Stimulated activated CD4-positive, alpha-beta T cell treated with anti-CD3 and anti-CD28 coated beads, Interleukin-1b, Interleukin-23, amount 100 ng/mL, for 24 hours (primary cell): Measurements from ENCODE around the gene AFDN.

Experiments
- DNase-seq, 4 experiments: peaks; one replicate each; pipeline ENCODE4 v3.0.0-alpha.2; 2020; ENCODE audit warnings: low read depth in 4 of 4, low spot score in 1 of 4

The AFDN gene

DNA sequence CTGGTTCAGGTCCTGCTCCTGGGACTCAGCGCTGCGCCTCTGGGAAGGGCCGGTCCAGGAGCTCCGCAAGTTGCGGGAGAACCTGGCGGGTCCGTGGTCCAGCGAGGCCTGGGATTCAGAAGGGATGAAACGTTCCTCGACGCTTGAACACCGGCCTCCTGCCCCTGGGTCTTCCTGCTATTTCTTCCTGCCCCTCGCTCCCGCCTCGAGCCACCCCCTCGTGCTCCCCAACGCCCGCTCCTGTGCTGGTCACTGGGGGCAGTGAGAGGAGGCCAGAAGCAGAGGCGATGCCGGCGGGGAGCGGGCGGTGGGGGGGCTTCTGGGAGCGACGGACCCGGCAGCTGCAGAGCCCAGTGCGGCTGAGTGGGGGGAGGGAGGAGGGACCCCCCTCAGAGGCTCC, 150.0 kb downstream of the AFDN start:
- no peak for DNase-seq

DNA sequence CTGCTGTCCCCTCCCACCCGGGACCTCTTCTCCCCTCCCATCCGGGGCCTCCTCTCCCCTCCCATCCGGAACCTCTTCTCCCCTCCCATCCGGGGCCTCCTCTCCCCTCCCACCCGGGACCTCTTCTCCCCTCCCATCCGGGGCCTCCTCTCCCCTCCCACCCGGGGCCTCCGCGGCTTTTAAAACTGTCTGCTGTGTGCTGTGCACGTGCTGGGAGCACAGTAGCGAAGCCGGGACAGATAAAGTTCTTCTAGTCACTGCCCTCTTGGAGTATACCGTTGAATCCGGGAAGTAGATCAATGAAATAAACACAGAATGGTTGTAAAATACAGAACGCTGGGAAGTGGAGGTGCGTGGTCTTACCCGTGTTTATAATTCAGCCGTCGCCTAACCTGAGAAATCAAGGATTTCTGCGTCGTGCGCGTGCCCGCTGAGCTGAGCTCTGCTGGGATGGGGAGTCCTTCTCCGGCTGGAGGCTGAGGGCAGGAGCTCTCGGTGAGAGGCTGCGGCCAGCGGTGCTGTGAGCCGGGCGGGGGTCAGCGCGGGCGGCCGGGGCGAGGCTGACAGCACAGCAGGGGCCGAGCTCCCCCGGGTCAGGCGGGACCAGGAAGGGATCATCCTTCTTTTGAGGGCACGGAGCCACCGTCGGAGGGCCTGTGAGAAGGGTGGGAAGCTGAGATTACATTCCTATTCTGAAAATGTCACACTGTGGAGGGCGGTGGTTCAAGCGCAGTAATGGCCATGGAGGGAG, 151.2 kb downstream of the AFDN start:
- no peak for DNase-seq

DNA sequence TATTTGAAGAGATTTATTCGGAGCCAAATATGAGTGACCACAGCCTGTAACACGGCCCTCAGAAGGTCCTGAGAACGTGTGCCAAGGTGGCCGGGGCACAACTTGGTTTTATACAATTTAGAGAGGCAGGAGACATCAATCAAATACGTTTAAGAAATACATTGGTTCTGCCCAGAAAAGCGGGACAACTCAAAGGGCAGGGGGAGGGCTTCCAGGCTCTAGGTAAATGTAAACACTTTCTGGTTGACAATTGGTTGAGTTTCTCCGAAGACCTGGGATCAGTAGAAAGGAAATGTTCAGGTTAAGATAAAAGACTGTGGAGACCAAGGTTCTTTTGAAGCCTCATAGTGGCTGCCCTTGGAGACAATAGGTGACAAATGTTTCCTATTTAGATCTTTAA, 151.9 kb downstream of the AFDN start:
- DNase-seq: no peak

DNA sequence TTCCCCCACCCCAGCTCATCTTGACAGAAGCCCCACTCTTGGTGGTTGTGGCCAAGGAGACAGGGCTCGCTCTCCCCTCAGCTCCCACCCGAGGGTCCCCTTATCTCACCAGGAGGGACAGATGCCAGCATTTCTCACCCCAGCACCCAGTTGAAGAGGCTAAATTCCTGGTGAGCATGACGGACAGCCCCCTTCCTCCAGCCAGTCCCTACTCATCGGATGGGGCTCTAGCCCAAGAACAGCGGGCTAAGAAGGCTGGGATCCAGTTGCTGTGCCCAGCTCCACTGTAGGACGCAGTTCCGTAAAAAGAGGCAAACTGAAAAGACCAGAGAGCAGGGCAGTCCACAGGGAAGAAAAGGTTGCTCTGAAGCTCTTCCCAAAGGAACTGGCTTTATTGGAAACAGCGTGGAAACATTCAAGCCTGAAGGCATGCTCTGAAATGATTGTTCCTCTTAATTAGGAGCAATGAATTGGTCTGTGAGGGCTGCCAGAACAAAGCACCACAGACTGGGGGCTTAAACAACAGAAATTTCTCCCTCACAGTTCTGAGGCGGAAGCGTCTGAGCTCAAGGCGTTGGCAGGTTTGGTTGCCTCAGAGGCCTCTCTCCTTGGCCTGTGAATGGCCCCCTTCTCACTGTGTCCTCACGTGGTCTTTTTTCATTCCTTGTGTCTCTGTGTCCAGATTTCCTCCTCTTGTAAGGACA, 152.9 kb downstream of the AFDN start:
- DNase-seq: no peak

DNA sequence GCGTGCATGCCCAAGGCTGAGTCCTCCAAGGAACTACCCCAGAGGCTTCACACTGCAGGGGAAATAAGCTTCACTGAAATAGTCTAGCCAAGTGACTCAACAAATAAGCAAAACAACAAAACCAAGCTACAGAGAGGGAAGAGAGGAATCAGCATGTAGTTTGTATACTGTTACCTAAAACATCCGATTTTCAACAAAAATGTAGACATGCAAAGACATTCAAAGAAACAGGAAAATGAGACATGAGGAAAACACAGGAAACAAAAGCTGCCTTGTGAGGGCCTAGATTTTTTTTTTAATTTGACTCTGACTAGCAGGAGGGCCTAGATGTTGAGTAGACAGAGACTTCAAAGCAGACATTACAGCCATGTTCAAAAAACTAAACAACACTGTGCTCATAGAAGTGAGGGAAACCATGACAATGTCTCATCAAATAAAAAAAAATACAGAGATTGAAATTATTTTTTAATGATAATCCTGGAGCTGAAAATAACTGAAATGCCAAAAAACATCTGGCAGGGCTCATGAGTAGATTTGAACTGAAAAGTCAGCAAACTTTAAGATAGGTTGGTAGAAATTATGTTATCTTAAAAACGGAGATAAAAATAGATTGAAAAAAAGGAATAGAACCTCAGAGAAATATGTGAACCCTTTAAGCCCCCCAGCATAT, 154.3 kb downstream of the AFDN start:
- DNase-seq: no peak

DNA sequence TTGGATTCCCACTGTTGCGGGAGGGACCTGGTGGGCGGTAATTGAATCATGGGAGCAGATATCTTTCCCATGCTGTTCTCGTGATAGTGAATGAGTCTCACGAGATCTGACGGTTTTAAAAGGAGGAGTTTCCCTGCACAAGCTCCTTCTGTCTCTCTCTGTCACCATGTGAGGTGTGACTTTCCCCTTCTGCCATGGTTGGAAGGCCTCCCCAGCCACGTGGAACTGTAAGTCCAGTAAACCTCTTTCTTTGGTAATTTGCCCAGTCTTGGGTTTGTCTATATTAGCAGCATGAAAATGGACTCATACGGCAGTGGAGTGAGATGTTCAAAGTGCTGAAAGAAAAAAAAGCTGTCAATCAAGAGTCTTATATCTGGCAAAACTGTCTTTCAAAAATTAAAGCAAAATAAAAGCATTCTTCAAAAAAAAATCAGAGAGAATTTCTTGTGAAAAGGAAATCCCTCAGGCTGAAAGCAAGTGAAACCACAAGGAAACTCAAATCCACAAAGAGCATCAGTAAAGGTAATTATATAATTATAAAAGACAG, 155.3 kb downstream of the AFDN start:
- no peak for DNase-seq

DNA sequence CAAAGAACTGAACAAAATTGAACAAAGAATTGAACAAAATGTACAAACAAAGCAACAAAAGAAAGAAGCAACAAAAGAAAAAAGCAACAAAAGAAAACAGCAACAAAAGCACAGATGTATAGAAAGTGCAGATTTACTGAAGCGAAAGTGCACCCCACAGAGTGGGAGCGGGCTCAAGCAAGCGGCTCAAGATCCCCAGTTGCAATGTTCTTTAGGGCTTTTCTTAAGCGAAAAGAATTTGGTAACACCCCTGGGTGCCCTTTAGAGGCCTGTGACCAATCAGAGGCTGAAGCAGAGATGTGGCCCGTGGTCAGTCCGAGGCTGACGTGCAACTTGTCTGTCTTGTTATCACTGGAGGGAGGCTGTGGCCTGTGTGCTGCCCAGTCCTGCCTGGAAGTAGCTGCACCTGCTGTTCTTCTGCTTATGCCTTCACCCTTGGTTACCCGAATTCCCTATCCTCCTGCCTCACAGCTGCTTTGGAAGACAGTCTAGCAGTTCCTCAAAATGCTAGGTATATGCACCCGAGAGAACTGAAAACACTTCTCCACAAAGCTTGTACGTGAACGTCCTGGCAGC, 157.5 kb downstream of the AFDN start:
- no peak for DNase-seq

DNA sequence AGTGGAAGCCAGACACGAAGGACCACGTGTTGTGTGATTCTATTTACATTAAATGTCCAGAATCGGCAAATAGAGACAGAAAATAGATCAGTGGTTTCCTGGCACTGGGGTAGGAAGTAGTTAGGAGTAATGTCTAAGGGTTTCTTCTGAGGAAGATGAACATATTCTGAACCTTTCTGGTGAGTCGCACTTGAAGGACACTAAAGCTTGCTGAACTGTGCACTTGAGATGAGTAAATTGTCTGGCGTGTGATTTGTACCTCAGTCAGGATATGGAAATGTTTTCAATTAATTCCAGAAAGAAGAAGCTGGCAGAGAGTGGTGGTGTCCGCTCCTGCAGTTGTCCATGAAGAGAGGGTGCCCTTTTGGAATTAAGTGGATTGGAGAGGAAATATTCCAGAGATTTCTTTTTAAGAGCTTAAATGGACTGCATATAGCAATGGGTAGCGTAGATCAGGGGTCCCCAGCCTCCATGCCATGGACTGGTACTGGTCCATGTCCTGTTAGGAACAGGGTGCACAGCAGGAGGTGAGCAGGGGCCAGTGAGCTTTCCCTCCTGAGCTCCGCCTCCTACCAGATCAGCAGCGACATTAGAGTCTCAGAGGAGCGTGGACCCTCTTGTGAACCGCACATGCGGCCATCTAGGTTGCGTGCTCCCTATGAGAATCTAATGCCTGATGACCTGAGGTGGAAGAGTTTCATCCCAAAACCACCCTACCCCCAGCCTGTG, 158.3 kb downstream of the AFDN start:
- DNase-seq: no peak

DNA sequence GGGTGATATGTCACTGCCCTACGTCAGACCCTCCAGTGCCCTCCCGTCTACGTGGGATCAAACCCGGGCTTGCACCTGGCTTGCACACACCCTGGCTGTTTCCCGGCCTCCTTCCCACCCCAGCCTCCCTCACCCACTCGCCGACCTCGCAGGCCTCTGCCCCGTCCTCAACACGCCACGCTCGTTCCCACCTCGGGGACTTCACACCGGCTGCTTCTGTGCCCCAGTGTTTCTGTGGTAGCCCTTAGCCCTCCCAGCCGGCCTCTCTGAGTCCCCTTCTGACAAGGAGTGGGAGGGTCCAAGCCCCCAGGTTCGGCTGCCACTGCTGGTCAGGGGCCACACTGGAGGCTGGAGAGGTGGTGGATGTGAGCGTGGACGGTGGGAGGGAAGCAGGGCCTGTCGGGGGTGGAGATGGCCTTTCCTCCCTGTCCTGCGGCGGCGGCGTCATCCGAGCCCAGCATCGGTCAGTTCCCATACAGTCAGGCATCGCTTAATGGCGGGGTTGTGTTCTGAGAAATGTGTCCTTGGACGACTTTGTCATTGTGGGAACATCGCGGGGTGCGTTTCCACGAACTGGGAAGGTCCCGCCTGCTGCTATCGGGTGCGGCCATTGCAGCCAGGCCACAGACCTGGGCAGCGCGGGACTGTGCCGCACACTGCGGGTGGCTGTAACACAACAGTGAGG, 159.3 kb downstream of the AFDN start:
- no peak for DNase-seq

DNA sequence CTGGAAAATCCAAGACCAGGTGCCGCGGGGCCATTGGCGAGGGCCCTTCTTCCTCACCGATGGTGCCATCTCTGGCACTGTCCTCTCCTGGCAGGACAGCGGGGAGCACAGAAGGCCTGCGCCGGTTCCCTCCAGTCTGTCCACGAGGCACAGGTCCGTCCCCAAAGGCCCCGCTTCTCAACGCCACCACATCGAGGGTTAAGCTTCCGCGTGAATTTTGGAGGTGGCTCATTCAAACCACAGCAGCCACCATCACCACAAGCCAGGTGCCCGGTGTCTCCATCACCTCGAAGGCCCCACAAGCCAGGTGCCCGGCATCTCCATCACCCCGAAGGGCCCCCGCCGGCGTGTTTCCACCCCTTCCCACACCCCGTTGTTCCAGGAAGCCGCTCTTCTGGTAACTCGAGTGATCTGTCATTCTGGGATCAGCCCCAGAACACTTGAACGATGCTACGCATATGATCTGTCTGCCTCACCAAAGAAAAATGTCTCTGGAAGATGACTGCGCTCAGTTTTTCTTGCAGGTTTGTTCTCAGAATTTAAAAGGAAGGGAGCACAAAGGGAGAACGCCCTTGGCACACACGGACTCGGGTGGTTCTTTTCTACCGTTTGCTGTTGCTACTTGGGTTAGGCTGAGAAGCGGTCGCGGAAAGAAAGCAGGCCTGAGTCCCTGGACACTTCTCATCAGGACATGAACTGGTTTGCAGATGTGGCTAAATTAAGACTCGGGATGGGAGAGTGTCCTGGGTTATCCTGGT, 160.9 kb downstream of the AFDN start:
- no peak for DNase-seq

DNA sequence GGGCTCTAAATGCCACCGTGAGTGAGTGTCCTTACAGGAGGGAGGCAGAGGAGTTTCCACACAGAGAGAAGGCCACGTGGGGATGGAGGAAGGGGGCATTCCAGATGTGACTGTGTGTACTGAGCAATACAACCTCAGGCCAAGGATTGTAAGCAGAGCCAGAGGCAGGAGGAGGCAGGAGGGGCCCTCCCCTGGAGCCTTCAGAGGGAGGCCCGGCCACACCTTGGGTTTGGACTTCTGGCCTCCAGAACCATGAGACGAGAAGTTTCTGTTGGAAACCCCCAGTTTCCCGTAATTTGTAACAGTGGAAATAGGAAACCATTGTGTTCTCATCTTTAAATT, 161.4 kb downstream of the AFDN start:
- DNase-seq: no peak

DNA sequence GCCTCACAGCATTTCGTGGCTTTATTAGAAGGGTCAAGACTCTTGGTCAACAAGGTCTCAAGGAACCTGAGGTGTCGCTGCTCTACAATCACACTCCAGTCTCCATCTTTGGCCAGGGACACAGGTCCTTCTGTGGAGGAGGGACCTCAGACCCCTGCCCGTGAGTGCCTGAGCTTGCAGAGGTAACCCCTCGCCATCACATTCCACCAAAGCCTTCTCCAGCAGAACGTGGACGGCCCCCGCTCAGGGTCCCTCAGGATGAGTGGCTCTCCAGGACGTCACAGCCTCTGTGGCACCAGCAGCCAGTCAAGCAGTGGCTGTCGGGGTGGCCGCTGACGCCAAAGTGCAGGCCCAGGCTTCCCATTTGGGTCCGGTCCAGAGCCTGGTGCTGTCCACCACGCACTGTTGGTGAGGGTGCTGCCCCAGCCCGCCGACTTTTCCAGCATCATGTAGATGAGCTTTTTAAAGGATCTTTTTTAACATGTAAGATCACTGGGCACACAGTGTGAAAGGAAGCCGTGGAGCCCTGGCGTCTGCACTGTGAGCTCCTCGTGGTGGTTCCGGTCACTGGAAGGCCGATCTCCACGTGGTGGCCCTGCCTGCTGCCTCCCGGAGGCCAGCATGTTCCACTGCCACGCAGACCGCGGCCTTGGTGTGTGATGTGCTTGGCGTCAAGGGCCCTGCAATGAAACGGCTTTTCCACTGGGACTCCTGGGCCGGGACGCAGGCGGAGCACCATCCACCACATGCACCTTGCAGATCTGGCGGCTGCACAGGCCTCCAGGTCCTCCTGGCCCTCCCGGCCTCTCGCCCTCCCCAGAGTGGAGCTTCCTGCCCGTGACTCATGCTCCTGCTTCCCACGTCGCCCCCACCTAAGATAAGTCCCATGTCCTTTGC, 162.5 kb downstream of the AFDN start:
- DNase-seq: no peak

DNA sequence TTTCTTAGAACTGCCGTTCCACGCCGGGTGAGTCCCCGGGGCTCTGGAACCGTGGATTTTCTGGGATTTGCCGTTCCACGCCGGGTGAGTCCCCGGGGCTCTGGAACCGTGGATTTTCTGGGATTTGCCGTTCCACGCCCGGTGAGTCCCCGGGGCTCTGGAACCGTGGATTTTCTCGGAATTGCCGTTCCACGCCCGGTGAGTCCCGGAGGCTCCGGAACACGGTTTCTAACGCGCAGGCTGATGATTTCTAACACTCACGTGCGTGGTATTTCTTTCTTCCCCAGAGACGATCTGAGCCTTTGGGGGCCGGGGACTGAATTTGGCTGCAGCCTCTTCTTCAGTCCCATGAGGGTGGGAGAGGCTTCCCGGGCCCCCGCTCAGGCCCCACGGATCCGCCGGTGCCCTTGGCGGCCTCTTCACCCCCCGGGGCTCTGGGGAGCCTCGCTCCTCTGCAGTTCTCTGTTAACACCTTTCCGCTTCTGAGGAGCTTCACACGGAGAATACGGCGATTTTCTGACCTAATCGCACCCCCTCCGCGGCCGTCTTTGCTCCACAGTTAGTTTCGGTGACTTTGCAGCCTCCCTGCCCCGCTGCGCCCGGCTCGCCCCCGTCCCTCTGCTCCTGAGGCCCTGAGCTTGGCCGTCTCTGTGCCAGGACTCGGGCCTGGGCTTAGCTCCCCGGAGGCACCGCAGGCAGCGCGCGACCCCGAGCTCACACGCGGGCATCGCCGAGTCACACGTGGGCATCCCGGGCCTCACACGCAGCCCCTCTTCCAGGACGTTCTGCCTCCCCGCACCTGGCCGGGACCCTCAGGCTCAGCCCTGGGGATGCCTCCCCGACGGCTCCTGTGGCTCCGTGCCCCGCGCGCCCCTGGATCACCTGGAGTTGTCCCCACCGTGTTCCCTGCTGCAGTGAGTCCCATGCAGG, 163.6 kb downstream of the AFDN start:
- no peak for DNase-seq

DNA sequence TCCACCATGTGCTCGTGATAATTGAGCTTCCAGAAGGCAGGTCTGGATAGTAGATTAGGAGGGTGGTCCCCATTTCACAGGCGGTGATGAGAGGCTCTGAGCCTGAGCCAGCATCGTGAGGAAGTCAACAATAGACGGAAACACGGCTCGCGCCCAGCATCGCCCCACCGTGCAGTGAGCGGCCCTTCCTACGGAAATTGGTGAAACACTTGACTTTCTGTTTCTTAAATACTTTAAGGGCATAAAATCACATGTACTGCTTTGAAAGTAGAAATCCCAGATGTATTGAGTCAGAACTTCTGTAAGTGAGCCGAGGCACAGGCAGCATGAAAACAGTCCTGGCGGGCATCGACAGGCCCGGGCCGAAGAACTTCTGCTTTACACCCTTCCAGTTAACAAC, 166.5 kb downstream of the AFDN start:
- no peak for DNase-seq

DNA sequence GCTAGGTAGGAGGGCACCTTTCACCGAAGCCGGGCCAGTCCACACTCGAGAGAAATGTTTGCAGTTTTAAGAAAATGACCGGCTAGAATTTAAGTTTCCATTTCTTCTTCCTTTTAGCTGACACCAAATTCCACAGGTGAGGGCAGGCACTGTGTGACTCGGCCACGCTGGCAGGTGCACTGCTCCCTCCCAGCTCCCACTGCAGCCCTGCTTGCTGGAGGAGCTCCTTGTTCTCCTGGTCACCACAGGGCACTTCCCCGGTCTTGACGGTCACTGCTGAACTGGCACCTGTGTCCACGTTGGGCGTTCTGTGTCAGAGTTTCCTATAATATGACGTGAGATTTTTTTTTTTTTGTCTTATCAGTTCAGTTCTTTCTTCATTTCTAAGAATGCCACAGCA, 167.1 kb downstream of the AFDN start:
- no peak for DNase-seq

DNA sequence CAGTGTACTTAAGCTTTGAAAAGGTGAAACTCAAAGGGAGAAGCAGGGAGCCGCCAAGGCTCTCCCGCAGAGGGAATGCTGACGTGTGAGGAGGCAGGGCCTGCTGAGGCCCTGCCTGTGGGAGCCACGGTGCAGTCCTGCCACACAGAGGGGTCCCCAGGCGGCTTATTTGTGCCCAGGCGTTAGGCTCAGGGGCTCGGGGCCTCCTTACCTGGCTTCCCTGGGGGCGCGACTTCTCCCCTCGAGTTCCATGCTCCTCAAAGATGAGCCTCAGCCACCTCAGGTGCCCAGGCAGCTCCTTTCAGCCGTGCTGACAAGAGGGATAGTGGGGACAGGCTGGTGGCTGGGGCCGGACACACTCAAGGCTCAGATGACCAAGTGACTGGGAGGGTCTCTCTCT, 168.6 kb downstream of the AFDN start:
- no peak for DNase-seq

DNA sequence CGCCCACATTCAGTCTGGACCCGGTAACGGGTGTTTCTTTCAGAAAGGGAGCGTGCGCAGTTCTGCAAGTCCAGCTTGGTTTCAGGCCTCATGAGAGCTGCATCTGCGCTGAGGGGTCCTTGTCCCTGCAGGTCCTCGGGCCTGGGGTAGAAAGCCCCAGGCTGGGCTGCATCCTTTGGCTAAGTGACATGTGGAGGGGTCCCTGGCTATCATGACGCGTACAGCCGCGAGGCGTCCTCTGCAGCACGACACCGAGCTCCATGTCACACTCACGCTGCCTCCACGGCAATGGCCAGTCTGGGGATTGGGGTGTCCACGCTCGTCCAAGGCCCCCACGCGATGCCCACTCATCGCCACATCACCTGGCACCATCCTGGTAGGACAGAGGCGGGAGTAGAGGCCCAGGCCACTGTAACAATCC, 169.0 kb downstream of the AFDN start:
- DNase-seq: no peak
